HEK293 (cell line): ENCODE results near the gene CAPZB.

Experiments used
- CTCF ChIA-PET: fragments of 350-600 bp; formaldehyde crosslinking; extraction: SDS; loops from one replicate; lab custom pipeline; 2021; ENCODE audit warnings: antibody characterized with exemption; lab: Yijun Ruan, JAX
- POLR2A ChIA-PET: fragments of 300-600 bp; formaldehyde crosslinking; extraction: SDS; loops from one replicate; lab custom pipeline; 2020; ENCODE audit warnings: antibody characterized with exemption, inconsistent platforms; lab: Yijun Ruan, JAX
- H3K27ac ChIP-seq: fragments of 200-500 bp; sonication (Bioruptor generic); 2 replicates; pipeline ENCODE4 v1.5.1; 2014; ENCODE audit warnings: low read depth, low read length, control low read depth, inconsistent platforms; ENCODE audit errors: extremely low read depth
- H3K36me3 ChIP-seq, 2 experiments: fragments of 200-500 bp in 1 of 2; sonication (Bioruptor generic) in 1 of 2; 1 replicate in 1 of 2; 2 replicates in 1 of 2; pipeline ENCODE4 v1.5.1; 2014 to 2017; ENCODE audit warnings: inconsistent platforms in 2 of 2, low read length in 2 of 2; ENCODE audit not compliant: control insufficient read depth in 2 of 2, insufficient read depth in 1 of 2
- H3K4me1 ChIP-seq: fragments of 200-500 bp; sonication (Bioruptor generic); 2 replicates; pipeline ENCODE4 v1.5.1; 2014; ENCODE audit warnings: mild to moderate bottlenecking, low read length, inconsistent platforms; ENCODE audit not compliant: control insufficient read depth, insufficient read depth
- H3K4me3 ChIP-seq: 2 replicates; pipeline ENCODE4 v1.5.1; 2011; ENCODE audit warnings: low read depth, mild to moderate bottlenecking, control low read depth, low read length, moderate library complexity
- H3K9me3 ChIP-seq: fragments of 200-500 bp; sonication (Bioruptor generic); 2 replicates; pipeline ENCODE4 v1.5.1; 2014; ENCODE audit warnings: low read depth, low read length, inconsistent platforms; ENCODE audit not compliant: control insufficient read depth, insufficient read depth
- HIC1 ChIP-seq: fragments of 450-650 bp; formaldehyde crosslinking; IDR thresholded peaks from 2 replicates; pipeline ENCODE4 v1.5.1; 2016; ENCODE audit warnings: missing biosample characterization, missing genetic modification characterization
- KLF1 ChIP-seq: fragments of 450-650 bp; formaldehyde crosslinking; IDR thresholded peaks from 2 replicates; pipeline ENCODE4 v1.5.1; 2016; ENCODE audit warnings: missing biosample characterization, missing genetic modification characterization
- MEIS1 ChIP-seq: sonication (generic); formaldehyde crosslinking; IDR thresholded peaks from 2 replicates; pipeline ENCODE4 v1.8.1; 2022; ENCODE audit warnings: missing genetic modification reagents, mild to moderate bottlenecking, borderline replicate concordance
- ZFP37 ChIP-seq: fragments of 450-650 bp; formaldehyde crosslinking; IDR thresholded peaks from 2 replicates; pipeline ENCODE4 v1.5.1; 2016; ENCODE audit warnings: missing biosample characterization, missing genetic modification characterization
- ZNF114 ChIP-seq: fragments of 450-650 bp; formaldehyde crosslinking; IDR thresholded peaks from 2 replicates; pipeline ENCODE4 v1.5.0; 2017; ENCODE audit warnings: missing biosample characterization, missing genetic modification characterization
- ZNF140 ChIP-seq: fragments of 450-650 bp; formaldehyde crosslinking; IDR thresholded peaks from 2 replicates; pipeline ENCODE4 v1.5.1; 2016; ENCODE audit warnings: missing biosample characterization, missing genetic modification characterization
- ZNF292 ChIP-seq: fragments of 450-650 bp; formaldehyde crosslinking; IDR thresholded peaks from 2 replicates; pipeline ENCODE4 v1.5.1; 2016; ENCODE audit warnings: low read depth, missing biosample characterization, missing genetic modification characterization, borderline replicate concordance
- ZNF416 ChIP-seq: fragments of 450-650 bp; formaldehyde crosslinking; IDR thresholded peaks from 2 replicates; pipeline ENCODE4 v1.5.1; 2016; ENCODE audit warnings: missing biosample characterization, missing genetic modification characterization
- ZNF473 ChIP-seq: fragments of 450-650 bp; formaldehyde crosslinking; IDR thresholded peaks from 2 replicates; pipeline ENCODE4 v1.5.1; 2017; ENCODE audit warnings: missing biosample characterization, missing genetic modification characterization
- ZNF555 ChIP-seq: fragments of 450-650 bp; formaldehyde crosslinking; conservative IDR thresholded peaks from 2 replicates; pipeline ENCODE4 v1.5.1; 2017; ENCODE audit warnings: missing biosample characterization, mild to moderate bottlenecking, missing genetic modification characterization, inconsistent platforms
- ZNF670 ChIP-seq: fragments of 450-650 bp; formaldehyde crosslinking; IDR thresholded peaks from 2 replicates; pipeline ENCODE4 v1.5.1; 2016; ENCODE audit warnings: missing biosample characterization, missing genetic modification characterization, low read depth
- ZNF837 ChIP-seq: fragments of 450-650 bp; formaldehyde crosslinking; IDR thresholded peaks from 2 replicates; pipeline ENCODE4 v1.5.1; 2016; ENCODE audit warnings: missing biosample characterization, missing genetic modification characterization
- TF ChIP-seq, protein P1 (sequence below): fragments of 450-650 bp; formaldehyde crosslinking; IDR thresholded peaks from 2 replicates; pipeline ENCODE4 v1.5.1; 2016; ENCODE audit warnings: missing biosample characterization, missing genetic modification characterization
- TF ChIP-seq, protein P2 (sequence below): fragments of 450-650 bp; formaldehyde crosslinking; IDR thresholded peaks from 2 replicates; pipeline ENCODE4; 2016; ENCODE audit warnings: missing biosample characterization, missing genetic modification characterization
- TF ChIP-seq, protein P3 (sequence below): fragments of 450-650 bp; formaldehyde crosslinking; IDR thresholded peaks from 2 replicates; pipeline ENCODE4 v1.5.1; 2016; ENCODE audit warnings: missing biosample characterization, missing genetic modification characterization, borderline replicate concordance

The CAPZB gene

GRCh38 chr1:19427087-19427781 is 58.1 kb downstream of the CAPZB start (continued):
- TF ChIP-seq, protein P1, sequence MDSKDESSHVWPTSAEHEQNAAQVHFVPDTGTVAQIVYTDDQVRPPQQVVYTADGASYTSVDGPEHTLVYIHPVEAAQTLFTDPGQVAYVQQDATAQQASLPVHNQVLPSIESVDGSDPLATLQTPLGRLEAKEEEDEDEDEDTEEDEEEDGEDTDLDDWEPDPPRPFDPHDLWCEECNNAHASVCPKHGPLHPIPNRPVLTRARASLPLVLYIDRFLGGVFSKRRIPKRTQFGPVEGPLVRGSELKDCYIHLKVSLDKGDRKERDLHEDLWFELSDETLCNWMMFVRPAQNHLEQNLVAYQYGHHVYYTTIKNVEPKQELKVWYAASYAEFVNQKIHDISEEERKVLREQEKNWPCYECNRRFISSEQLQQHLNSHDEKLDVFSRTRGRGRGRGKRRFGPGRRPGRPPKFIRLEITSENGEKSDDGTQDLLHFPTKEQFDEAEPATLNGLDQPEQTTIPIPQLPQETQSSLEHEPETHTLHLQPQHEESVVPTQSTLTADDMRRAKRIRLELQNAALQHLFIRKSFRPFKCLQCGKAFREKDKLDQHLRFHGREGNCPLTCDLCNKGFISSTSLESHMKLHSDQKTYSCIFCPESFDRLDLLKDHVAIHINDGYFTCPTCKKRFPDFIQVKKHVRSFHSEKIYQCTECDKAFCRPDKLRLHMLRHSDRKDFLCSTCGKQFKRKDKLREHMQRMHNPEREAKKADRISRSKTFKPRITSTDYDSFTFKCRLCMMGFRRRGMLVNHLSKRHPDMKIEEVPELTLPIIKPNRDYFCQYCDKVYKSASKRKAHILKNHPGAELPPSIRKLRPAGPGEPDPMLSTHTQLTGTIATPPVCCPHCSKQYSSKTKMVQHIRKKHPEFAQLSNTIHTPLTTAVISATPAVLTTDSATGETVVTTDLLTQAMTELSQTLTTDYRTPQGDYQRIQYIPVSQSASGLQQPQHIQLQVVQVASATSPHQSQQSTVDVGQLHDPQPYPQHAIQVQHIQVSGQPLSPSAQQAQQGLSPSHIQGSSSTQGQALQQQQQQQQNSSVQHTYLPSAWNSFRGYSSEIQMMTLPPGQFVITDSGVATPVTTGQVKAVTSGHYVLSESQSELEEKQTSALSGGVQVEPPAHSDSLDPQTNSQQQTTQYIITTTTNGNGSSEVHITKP (tag by site-specific recombination), result no peak

DNA sequence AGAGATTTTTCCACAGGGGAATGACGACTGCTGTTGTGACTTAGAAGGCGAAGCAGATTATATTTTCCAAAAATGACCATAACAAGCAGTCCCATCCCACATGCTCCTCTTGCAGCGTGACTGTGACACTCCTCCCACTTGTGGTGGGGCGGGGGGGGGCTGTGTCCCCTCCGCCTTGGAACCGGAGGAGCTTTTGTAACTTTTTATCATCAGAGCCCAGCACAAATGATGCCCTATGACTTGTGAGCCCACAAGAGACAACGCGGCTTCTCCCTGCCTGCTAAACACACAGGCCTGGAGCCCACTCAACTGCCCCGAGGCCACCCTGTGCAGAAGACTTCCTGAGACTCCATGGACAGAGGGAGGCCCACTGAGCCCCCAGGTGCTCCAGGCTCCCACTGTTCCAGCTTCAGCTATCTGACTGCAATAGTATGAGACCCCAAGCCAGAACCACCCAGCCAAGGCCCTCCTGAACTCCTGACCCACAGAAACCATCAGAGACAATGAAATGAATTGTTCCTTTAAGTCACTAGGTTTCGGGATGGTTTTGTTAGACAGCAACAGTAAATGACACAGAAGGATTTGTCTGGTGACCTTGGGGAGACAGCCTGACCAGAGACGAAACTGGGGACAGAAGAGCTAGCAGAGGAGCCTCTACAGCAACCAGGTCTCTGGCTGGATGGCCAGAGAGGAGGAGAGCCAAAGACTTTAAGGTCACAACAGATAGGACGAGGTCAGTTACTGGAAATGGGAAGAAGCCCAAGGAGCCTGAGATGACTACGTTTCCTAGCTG is 58.8 kb downstream of the CAPZB start:
- peaks cover 0 to 4% of the 10 kb centered on the region in 2 experiments; a peak in 1 of 3 replicates for H3K36me3 ChIP-seq
- POLR2A ChIA-PET, result no interaction called here
- no peak overlapping the region for H3K27ac ChIP-seq
- no peak overlapping the region for H3K4me3 ChIP-seq
- H3K4me1 ChIP-seq, result peaks cover 12% of the 10 kb centered on the region
- H3K9me3 ChIP-seq, result no peaks in the 10 kb centered on the region
- TF ChIP-seq, protein P2, sequence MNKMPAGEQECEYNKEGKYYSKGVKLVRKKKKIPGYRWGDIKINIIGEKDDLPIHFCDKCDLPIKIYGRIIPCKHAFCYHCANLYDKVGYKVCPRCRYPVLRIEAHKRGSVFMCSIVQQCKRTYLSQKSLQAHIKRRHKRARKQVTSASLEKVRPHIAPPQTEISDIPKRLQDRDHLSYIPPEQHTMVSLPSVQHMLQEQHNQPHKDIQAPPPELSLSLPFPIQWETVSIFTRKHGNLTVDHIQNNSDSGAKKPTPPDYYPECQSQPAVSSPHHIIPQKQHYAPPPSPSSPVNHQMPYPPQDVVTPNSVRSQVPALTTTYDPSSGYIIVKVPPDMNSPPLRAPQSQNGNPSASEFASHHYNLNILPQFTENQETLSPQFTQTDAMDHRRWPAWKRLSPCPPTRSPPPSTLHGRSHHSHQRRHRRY (tag by site-specific recombination), result no peak
- no peak for TF ChIP-seq ZNF473
- no peak for TF ChIP-seq MEIS1 (CRISPR knock-in tag)
- TF ChIP-seq ZNF292 (tag by site-specific recombination), result no peak
- no peak for TF ChIP-seq ZNF555
- TF ChIP-seq, protein P3, sequence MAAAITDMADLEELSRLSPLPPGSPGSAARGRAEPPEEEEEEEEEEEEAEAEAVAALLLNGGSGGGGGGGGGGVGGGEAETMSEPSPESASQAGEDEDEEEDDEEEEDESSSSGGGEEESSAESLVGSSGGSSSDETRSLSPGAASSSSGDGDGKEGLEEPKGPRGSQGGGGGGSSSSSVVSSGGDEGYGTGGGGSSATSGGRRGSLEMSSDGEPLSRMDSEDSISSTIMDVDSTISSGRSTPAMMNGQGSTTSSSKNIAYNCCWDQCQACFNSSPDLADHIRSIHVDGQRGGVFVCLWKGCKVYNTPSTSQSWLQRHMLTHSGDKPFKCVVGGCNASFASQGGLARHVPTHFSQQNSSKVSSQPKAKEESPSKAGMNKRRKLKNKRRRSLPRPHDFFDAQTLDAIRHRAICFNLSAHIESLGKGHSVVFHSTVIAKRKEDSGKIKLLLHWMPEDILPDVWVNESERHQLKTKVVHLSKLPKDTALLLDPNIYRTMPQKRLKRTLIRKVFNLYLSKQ, result no peak
- TF ChIP-seq ZNF416 (tag by site-specific recombination), result no peak
- TF ChIP-seq HIC1 (tag by site-specific recombination), result no peak
- TF ChIP-seq ZNF114 (tag by site-specific recombination), result no peak
- TF ChIP-seq ZFP37 (tag by site-specific recombination), result no peak
- no peak for TF ChIP-seq KLF1 (tag by site-specific recombination)
- TF ChIP-seq ZNF837 (tag by site-specific recombination), result no peak
- TF ChIP-seq ZNF140 (tag by site-specific recombination), result no peak
- no peak for TF ChIP-seq ZNF670 (tag by site-specific recombination)
- CTCF ChIA-PET, result interaction anchor here (0.8 to 1.5 kb wide), 2 partner anchors 34 to 155 kb away, joined by 3 to 4 read pairs; no protein-coding TSS in a partner anchor
